Lung (tissue), 12 donors: ENCODE results near the gene PTPRT. TPM values are rescaled to one million over a fixed set of nuclear protein-coding genes. Genes with fewer than 3 reads are reported as not detected.
A peak's percentile ranks its signal among the peaks of the same experiment; 100 is the strongest.

Experiments used
- ATAC-seq: fragments of 200-7000 bp; cut with Tn5 transposase; one replicate; pipeline ENCODE4 v1.9.1; 2020; ENCODE audit warnings: moderate number of reproducible peaks; ENCODE audit not compliant: insufficient read depth, low FRiP score
- DNase-seq, 3 donors: peaks; one replicate each; pipeline ENCODE4 v3.0.0-alpha.2; 2013 to 2017
- H3K27ac ChIP-seq, 2 donors: one replicate each; pipeline ENCODE4 v1.5.1; 2013; ENCODE audit warnings: mild to moderate bottlenecking in 2 of 2, moderate library complexity in 2 of 2, control low read depth in 1 of 2, inconsistent platforms in 1 of 2, low read depth in 1 of 2, low read length in 1 of 2
- H3K27me3 ChIP-seq, 3 donors: one replicate each; pipeline ENCODE4 v1.5.1; 2013; ENCODE audit warnings: low read length in 2 of 3; ENCODE audit not compliant: control insufficient read depth in 3 of 3, insufficient read depth in 3 of 3
- H3K36me3 ChIP-seq, 4 donors: one replicate each; pipeline ENCODE4 v1.5.1; 2013; ENCODE audit warnings: low read length in 4 of 4, mild to moderate bottlenecking in 1 of 4, moderate library complexity in 1 of 4; ENCODE audit not compliant: control insufficient read depth in 4 of 4, insufficient read depth in 4 of 4
- H3K4me1 ChIP-seq, 5 donors: one replicate each; pipeline ENCODE4 v1.5.1; 2013; ENCODE audit warnings: low read length in 5 of 5, mild to moderate bottlenecking in 2 of 5, moderate library complexity in 1 of 5; ENCODE audit not compliant: control insufficient read depth in 5 of 5, insufficient read depth in 5 of 5
- H3K4me3 ChIP-seq: one replicate; pipeline ENCODE4 v1.5.1; 2013; ENCODE audit warnings: mild to moderate bottlenecking, control low read depth, moderate library complexity
- H3K9ac ChIP-seq, 2 donors: one replicate each; pipeline ENCODE4 v1.5.1; 2013; ENCODE audit warnings: low read length in 2 of 2, control low read depth in 1 of 2; ENCODE audit not compliant: insufficient read depth in 1 of 2
- H3K9me3 ChIP-seq, 4 donors: one replicate each; pipeline ENCODE4 v1.5.1; 2013; ENCODE audit warnings: low read length in 3 of 4, mild to moderate bottlenecking in 1 of 4, moderate library complexity in 1 of 4; ENCODE audit not compliant: control insufficient read depth in 4 of 4, insufficient read depth in 3 of 4
- CTCF ChIP-seq: IDR thresholded peaks from 2 replicates; pipeline ENCODE4 v1.5.1; 2012; ENCODE audit warnings: mild to moderate bottlenecking; ENCODE audit errors: control extremely low read depth, extremely low read depth
- WGBS, 2 donors: extraction: QIAGEN DNeasy Blood & Tissue Kit; methylation state at CpG; one replicate each; pipeline ENCODE4 v1.1.7; 2013; 5-methylcytosine and 5-hydroxymethylcytosine counted together
- polyA plus RNA-seq, 2 donors: library from polyadenylated mRNA; stranded (reverse); fragments of 200-250 nt; gene quantifications; one replicate each; pipeline ENCODE4 v1.2.1, GENCODE V29; 2013
- total RNA-seq, 2 donors: library from RNA; depleted of rRNA in 1 of 2; stranded (reverse); fragments of >200 nt in 1 of 2; gene quantifications; one replicate each; pipeline ENCODE4 v1.2.1, GENCODE V29; 2014 to 2021
- donor health status: control.
- donor health status: control.
- donor health status: Bipolar disorder and iron deficiency.
- donor health status: healthy.
- donor health status: DM: yes; HTN: yes; CAD: no.

Gene PTPRT
- total and polyA plus RNA-seq, 4 donors: 0.37 to 13.8 (median 6.1) TPM

GRCh38 chr20:42159808-42160207, 1029.9 kb downstream of the PTPRT start:
- Histone ChIP-seq H3K9me3 (peaks cover 0 to 3% (median 0%) of the 10 kb centered on the region in 4 donors), H3K4me3 (no peak overlapping the region), H3K9ac (no peak overlapping the region), H3K27ac (no peak overlapping the region), H3K27me3 (no peaks in the 10 kb centered on the region), H3K4me1 (no peaks in the 10 kb centered on the region), H3K36me3 (no peaks in the 10 kb centered on the region)
- 49 to 63% methylated on average over 3 of the region's 3 CpGs for WGBS, 2 donors
- no peak for ATAC-seq
- no peak for TF ChIP-seq CTCF
- peak in 2 of 3 donors; percentile 9 to 36 for DNase-seq

GRCh38 chr20:42158272-42158671, 1031.4 kb downstream of the PTPRT start:
- Histone ChIP-seq H3K27me3 (no peaks in the 10 kb centered on the region), H3K4me1 (no peaks in the 10 kb centered on the region), H3K27ac (no peak overlapping the region), H3K9ac (no peak overlapping the region), H3K4me3 (no peak overlapping the region), H3K9me3 (peaks cover 0 to 3% (median 0%) of the 10 kb centered on the region in 4 donors), H3K36me3 (no peaks in the 10 kb centered on the region)
- 56 to 85% methylated on average over 1 of the region's 1 CpG for WGBS, 2 donors
- ATAC-seq (no peak), DNase-seq (no peak)
- no peak for TF ChIP-seq CTCF

- no peaks in the 10 kb centered on the region for H3K36me3 ChIP-seq
- no peaks in the 10 kb centered on the region for H3K4me1 ChIP-seq
- H3K4me3 ChIP-seq: no peak overlapping the region
- DNase-seq (no peak), ATAC-seq (no peak)
- TF ChIP-seq CTCF: no peak
- H3K27ac ChIP-seq: no peak overlapping the region
- WGBS, 2 donors: 83 to 84% methylated on average over 4 of the region's 4 CpGs
- H3K9me3 ChIP-seq: peaks cover 0 to 3% (median 0%) of the 10 kb centered on the region in 4 donors
- H3K27me3 ChIP-seq: no peaks in the 10 kb centered on the region
- H3K9ac ChIP-seq: no peak overlapping the region
Observed at GRCh38 chr20:42155586-42155985, 1034.1 kb downstream of the PTPRT start.

- ATAC-seq (no peak), DNase-seq (no peak)
- Histone ChIP-seq H3K9ac (no peak overlapping the region), H3K9me3 (no peaks in the 10 kb centered on the region), H3K27me3 (no peaks in the 10 kb centered on the region), H3K4me3 (no peak overlapping the region), H3K4me1 (no peaks in the 10 kb centered on the region), H3K36me3 (no peaks in the 10 kb centered on the region), H3K27ac (no peak overlapping the region)
- no peak for TF ChIP-seq CTCF
- WGBS, 2 donors: 70 to 71% methylated on average over 6 of the region's 6 CpGs
Observed at GRCh38 chr20:42152575-42152974, 1037.1 kb downstream of the PTPRT start.
